HEK293T (cell line): ENCODE results near the gene TJP2.

Experiments used
- ARNT ChIP-seq: fragments of 450-650 bp; IDR thresholded peaks from 2 replicates; pipeline ENCODE4 v1.6.1; 2017; ENCODE audit warnings: mild to moderate bottlenecking
- ELF4 ChIP-seq: fragments of 450-650 bp; IDR thresholded peaks from 2 replicates; pipeline ENCODE4 v1.6.1; 2017; ENCODE audit warnings: antibody characterized with exemption
- FOXA1 ChIP-seq: fragments of 450-650 bp; IDR thresholded peaks from 2 replicates; pipeline ENCODE4 v1.6.1; 2016; ENCODE audit warnings: mild to moderate bottlenecking
- FOXK2 ChIP-seq: fragments of 450-650 bp; IDR thresholded peaks from 2 replicates; pipeline ENCODE4 v1.6.1; 2016; ENCODE audit warnings: mild to moderate bottlenecking
- FOXM1 ChIP-seq: fragments of 450-650 bp; IDR thresholded peaks from 2 replicates; pipeline ENCODE4 v1.6.1; 2017; ENCODE audit warnings: mild to moderate bottlenecking, borderline replicate concordance
- HDGF ChIP-seq: fragments of 450-650 bp; IDR thresholded peaks from 2 replicates; pipeline ENCODE4 v1.6.1; 2017; ENCODE audit warnings: antibody characterized with exemption, borderline replicate concordance
- LEF1 ChIP-seq: fragments of 450-650 bp; IDR thresholded peaks from 2 replicates; pipeline ENCODE4 v1.6.1; 2017; ENCODE audit warnings: mild to moderate bottlenecking, borderline replicate concordance
- SP1 ChIP-seq: fragments of 450-650 bp; IDR thresholded peaks from 2 replicates; pipeline ENCODE4 v1.6.1; 2017
- SUZ12 ChIP-seq: fragments of 450-650 bp; IDR thresholded peaks from 2 replicates; pipeline ENCODE4 v1.6.1; 2016; ENCODE audit warnings: mild to moderate bottlenecking
- TARDBP ChIP-seq: fragments of 450-650 bp; IDR thresholded peaks from 2 replicates; pipeline ENCODE4 v1.6.1; 2016
- ZNF384 ChIP-seq: fragments of 450-650 bp; IDR thresholded peaks from 2 replicates; pipeline ENCODE4 v1.6.1; 2016

DNA sequence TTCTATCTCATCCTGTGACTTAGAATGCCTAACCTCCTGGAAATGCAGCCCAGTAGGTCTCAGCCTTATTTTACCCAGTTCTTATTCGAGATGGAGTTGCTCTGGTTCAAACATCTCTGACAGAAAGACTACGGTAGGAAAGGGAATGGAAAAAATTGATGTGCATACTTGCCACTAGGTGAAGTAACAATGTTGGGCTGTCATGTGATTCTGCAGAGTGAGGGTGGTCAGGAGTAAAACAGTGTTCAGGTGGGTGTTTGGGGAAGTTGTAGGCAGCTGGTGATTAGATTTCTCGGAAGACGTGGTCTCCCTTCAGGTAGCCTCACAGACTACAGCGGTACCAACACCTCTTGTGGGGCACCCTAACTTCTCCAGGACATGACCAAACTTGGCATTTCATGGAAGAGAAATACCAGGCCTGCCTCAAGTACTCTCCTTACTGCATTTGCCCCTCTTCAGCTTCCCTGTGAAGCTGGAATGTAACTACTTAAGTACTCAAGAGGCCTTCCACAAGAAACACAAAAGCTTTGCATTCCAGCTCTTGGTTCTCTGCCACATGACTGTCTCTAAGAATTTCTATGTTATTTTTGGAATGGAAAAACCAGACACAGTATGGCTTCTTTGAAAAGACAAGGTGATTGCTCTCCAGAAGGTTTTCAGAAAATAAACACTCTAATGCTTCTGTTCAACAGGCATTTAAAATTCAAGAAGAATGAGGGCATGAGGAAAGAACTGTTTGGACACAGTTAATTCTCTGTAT, 133.5 kb downstream of the TJP2 start:
- TF ChIP-seq FOXM1 = no peak
- no peak for TF ChIP-seq ELF4
- no peak for TF ChIP-seq TARDBP
- TF ChIP-seq FOXA1 = no peak
- TF ChIP-seq HDGF = no peak
- no peak for TF ChIP-seq SP1
- no peak for TF ChIP-seq SUZ12
- no peak for TF ChIP-seq LEF1
- no peak for TF ChIP-seq ARNT
- no peak for TF ChIP-seq FOXK2
- no peak for TF ChIP-seq ZNF384
